Lower lobe of right lung (tissue), 2 donors: ENCODE data around the gene TXNL1. TPM values are rescaled to one million over a fixed set of nuclear protein-coding genes. Genes with fewer than 3 reads are reported as not detected.

Experiments
- ATAC-seq, 2 donors: fragments of 200-7000 bp; cut with Tn5 transposase; one replicate each; pipeline ENCODE4 v1.9.1; 2020 to 2022; ENCODE audit warnings: mild to moderate bottlenecking in 2 of 2, moderate library complexity in 2 of 2
- DNase-seq: peaks from one replicate; pipeline ENCODE4 v3.0.0-alpha.2; 2020
- H3K27ac ChIP-seq: fragments of 200-600 bp; one replicate; pipeline ENCODE4 v1.8.0; 2022
- H3K27me3 ChIP-seq: fragments of 200-600 bp; one replicate; pipeline ENCODE4 v1.8.0; 2022; ENCODE audit warnings: low read depth
- H3K36me3 ChIP-seq: fragments of 200-600 bp; one replicate; pipeline ENCODE4 v1.8.0; 2022; ENCODE audit warnings: mild to moderate bottlenecking
- H3K4me1 ChIP-seq: fragments of 200-600 bp; one replicate; pipeline ENCODE4 v1.8.0; 2022
- H3K4me3 ChIP-seq: fragments of 200-600 bp; one replicate; pipeline ENCODE4 v1.8.0; 2022; ENCODE audit warnings: mild to moderate bottlenecking
- H3K9me3 ChIP-seq: fragments of 200-600 bp; one replicate; pipeline ENCODE4 v1.8.0; 2022
- CTCF ChIP-seq: fragments of 200-600 bp; IDR thresholded peaks from one replicate; pipeline ENCODE4 v1.8.0; 2022; ENCODE audit warnings: antibody characterized with exemption, mild to moderate bottlenecking
- intact Hi-C: fragments of 100-400 bp; cut with DNase I; formaldehyde crosslinking; loops from one replicate; pipeline ENCODE4 v1.11.0; 2022
- total RNA-seq: library from RNA; stranded (reverse); fragmentation: NEBNext Ultra II Directional; extraction: Animal tissue kit (Norgen Biotek cat#: 25700); gene quantifications from one replicate; pipeline ENCODE4 v1.2.1, GENCODE V29; 2021
- donor health status: DM: no; HTN: yes; CAD: no; lungs with severe emphysema.

TXNL1 gene
- total RNA-seq, 1 donor from 2014 or later = 53.0 TPM

GRCh38 chr18:56569416-56569815 lies 69.0 kb downstream of the TXNL1 start:
- intact Hi-C loops = no loop called here
- Histone ChIP-seq H3K4me1 (peaks cover 25% of the 10 kb centered on the region), H3K27ac (peak overlapping the region; percentile 20), H3K27me3 (no peaks in the 10 kb centered on the region), H3K9me3 (no peaks in the 10 kb centered on the region), H3K36me3 (no peaks in the 10 kb centered on the region), H3K4me3 (no peak overlapping the region)
- DNase-seq = no peak
- no peak for TF ChIP-seq CTCF
- ATAC-seq = no peak

- ATAC-seq = peak; percentile 24 to 45
These were observed 69.4 kb downstream of the TXNL1 start for GRCh38 chr18:56568986-56569385.

GRCh38 chr18:56565551-56566345 lies 72.6 kb downstream of the TXNL1 start:
- Histone ChIP-seq H3K4me3 (no peak overlapping the region), H3K9me3 (no peaks in the 10 kb centered on the region), H3K4me1 (peaks cover 10% of the 10 kb centered on the region), H3K27me3 (no peaks in the 10 kb centered on the region), H3K27ac (no peak overlapping the region), H3K36me3 (no peaks in the 10 kb centered on the region)
- intact Hi-C loops = no loop called here
- DNase-seq = no peak
- no peak for ATAC-seq
- no peak for TF ChIP-seq CTCF

More at GRCh38 chr18:56568986-56569385, 69.4 kb downstream of the TXNL1 start:
- no peak for DNase-seq
- intact Hi-C loops = no loop called here
- TF ChIP-seq CTCF = no peak
- H3K9me3 ChIP-seq = no peaks in the 10 kb centered on the region
- H3K36me3 ChIP-seq = no peaks in the 10 kb centered on the region
- H3K27me3 ChIP-seq = no peaks in the 10 kb centered on the region
- H3K4me1 ChIP-seq = peaks cover 21% of the 10 kb centered on the region
- peak overlapping the region; percentile 20 for H3K27ac ChIP-seq
- no peak overlapping the region for H3K4me3 ChIP-seq

- TF ChIP-seq CTCF = no peak
- no peak for ATAC-seq
- no peak overlapping the region for H3K4me3 ChIP-seq
- H3K27me3 ChIP-seq = no peaks in the 10 kb centered on the region
- peaks cover 4% of the 10 kb centered on the region for H3K4me1 ChIP-seq
- H3K36me3 ChIP-seq = no peaks in the 10 kb centered on the region
- no peak for DNase-seq
- no peaks in the 10 kb centered on the region for H3K9me3 ChIP-seq
- intact Hi-C loops = no loop called here
- no peak overlapping the region for H3K27ac ChIP-seq
These were observed 73.3 kb downstream of the TXNL1 start for GRCh38 chr18:56565046-56565445.

GRCh38 chr18:56563568-56563967 lies 74.8 kb downstream of the TXNL1 start:
- peak in 1 of 2 donors; percentile 41 for ATAC-seq
- intact Hi-C loops = no loop called here

More at GRCh38 chr18:56563568-56563967, 74.8 kb downstream of the TXNL1 start:
- Histone ChIP-seq H3K9me3 (no peaks in the 10 kb centered on the region), H3K36me3 (no peaks in the 10 kb centered on the region), H3K4me3 (no peak overlapping the region), H3K27ac (no peak overlapping the region), H3K27me3 (no peaks in the 10 kb centered on the region), H3K4me1 (no peaks in the 10 kb centered on the region)
- no peak for TF ChIP-seq CTCF
- no peak for DNase-seq
